DMS79 treated with DMSO at 0.1 percent for 48 hours (cell line): ENCODE results near the gene SYNE1.
"Not testable (repeated sequence)": the region's sequence is repeated elsewhere in the genome, so short reads cannot be mapped to it uniquely, and the experiment has no call there.

Source experiments
- DNase-seq: peaks from one replicate; lab custom pipeline; 2025; lab: John Stamatoyannopoulos, UW

SYNE1 gene

GRCh38 chr6:152491501-152491900, 145.7 kb downstream of the SYNE1 start:
- DNase-seq = not testable (repeated sequence)

- not testable (repeated sequence) for DNase-seq
These were observed 146.2 kb downstream of the SYNE1 start for GRCh38 chr6:152490971-152491378.

- DNase-seq = no peak
These were observed 152.4 kb downstream of the SYNE1 start for GRCh38 chr6:152484806-152485205.

- no peak for DNase-seq
These were observed 154.9 kb downstream of the SYNE1 start for GRCh38 chr6:152482289-152482688.

- DNase-seq = no peak
These were observed 158.7 kb downstream of the SYNE1 start for GRCh38 chr6:152478377-152479010.

GRCh38 chr6:152474354-152474753, 162.8 kb downstream of the SYNE1 start:
- DNase-seq = no peak

- no peak for DNase-seq
These were observed 164.8 kb downstream of the SYNE1 start for GRCh38 chr6:152472325-152472724.

- no peak for DNase-seq
These were observed 165.5 kb downstream of the SYNE1 start for GRCh38 chr6:152471456-152472265.

GRCh38 chr6:152463164-152463563, 174.0 kb downstream of the SYNE1 start:
- no peak for DNase-seq

- peak; percentile 10 for DNase-seq
These were observed 174.4 kb downstream of the SYNE1 start for GRCh38 chr6:152462716-152463115.

- DNase-seq = no peak
These were observed 175.6 kb downstream of the SYNE1 start for GRCh38 chr6:152461556-152461955.

- DNase-seq = no peak
These were observed 178.2 kb downstream of the SYNE1 start for GRCh38 chr6:152458648-152459644.

- no peak for DNase-seq
These were observed 179.1 kb downstream of the SYNE1 start for GRCh38 chr6:152457949-152458624.

GRCh38 chr6:152454003-152454402, 183.2 kb downstream of the SYNE1 start:
- no peak for DNase-seq

- DNase-seq = no peak
These were observed 183.7 kb downstream of the SYNE1 start for GRCh38 chr6:152453421-152453820.

- no peak for DNase-seq
These were observed 184.5 kb downstream of the SYNE1 start for GRCh38 chr6:152452639-152453038.

- no peak for DNase-seq
These were observed 186.6 kb downstream of the SYNE1 start for GRCh38 chr6:152450519-152450918.

GRCh38 chr6:152441902-152442301, 195.3 kb downstream of the SYNE1 start:
- no peak for DNase-seq

- no peak for DNase-seq
These were observed 201.3 kb downstream of the SYNE1 start for GRCh38 chr6:152435816-152436215.

GRCh38 chr6:152432758-152433157, 204.4 kb downstream of the SYNE1 start:
- DNase-seq = no peak

GRCh38 chr6:152428126-152428525, 209.0 kb downstream of the SYNE1 start:
- no peak for DNase-seq

GRCh38 chr6:152426276-152426675, 210.9 kb downstream of the SYNE1 start:
- DNase-seq = no peak
